Progenitor cell of endocrine pancreas (in vitro differentiated cells): Measurements from ENCODE around the gene ZNF792. TPM values are rescaled to one million over a fixed set of nuclear protein-coding genes. Genes with fewer than 3 reads are reported as not detected.

Experiments used
- DNase-seq: peaks from one replicate; pipeline ENCODE4 v3.0.0; 2021; ENCODE audit warnings: low spot score; ENCODE audit not compliant: unreplicated experiment
- H3K27ac Mint-ChIP-seq: 2 replicates; pipeline ENCODE4 v1.8.0; 2021; ENCODE audit warnings: mild to moderate bottlenecking, moderate library complexity, mixed read lengths
- H3K27me3 Mint-ChIP-seq: 2 replicates; pipeline ENCODE4 v1.8.0; 2021; ENCODE audit warnings: mixed read lengths
- H3K36me3 Mint-ChIP-seq: 2 replicates; pipeline ENCODE4 v1.8.0; 2022; ENCODE audit warnings: mixed read lengths; ENCODE audit not compliant: insufficient read depth
- H3K4me1 Mint-ChIP-seq: 2 replicates; pipeline ENCODE4 v1.8.0; 2021; ENCODE audit warnings: low read depth, mixed read lengths
- H3K4me3 Mint-ChIP-seq: 2 replicates; pipeline ENCODE4 v1.8.0; 2021; ENCODE audit warnings: low read depth, mild to moderate bottlenecking, moderate library complexity, mixed read lengths
- H3K9me3 Mint-ChIP-seq: 2 replicates; pipeline ENCODE4 v1.8.0; 2021; ENCODE audit warnings: low read depth, mixed read lengths
- CTCF ChIP-seq: fragments of 200-600 bp; sonication (generic); IDR thresholded peaks from one replicate; pipeline ENCODE4 v1.5.0; 2021; ENCODE audit warnings: antibody characterized with exemption, mild to moderate bottlenecking; ENCODE audit not compliant: unreplicated experiment
- total RNA-seq: library from RNA; stranded (reverse); gene quantifications from 2 replicates; pipeline ENCODE4 v1.2.1, GENCODE V29; 2021

Gene ZNF792
- total RNA-seq, 1 donor from 2014 or later: 14.4 TPM

- DNase-seq: no peak
- Mint-ChIP-seq H3K27ac (peak overlapping the region; percentile 29), H3K9me3 (no peaks in the 10 kb centered on the region), H3K36me3 (peaks cover 10% of the 10 kb centered on the region), H3K27me3 (no peaks in the 10 kb centered on the region), H3K4me3 (no peak overlapping the region), H3K4me1 (peaks cover 44% of the 10 kb centered on the region)
- TF ChIP-seq CTCF: no peak
These were observed 41.4 kb upstream of the ZNF792 start for GRCh38 chr19:35005256-35005977.

- Mint-ChIP-seq H3K36me3 (peaks cover 9% of the 10 kb centered on the region), H3K9me3 (no peaks in the 10 kb centered on the region), H3K4me1 (peaks cover 44% of the 10 kb centered on the region), H3K4me3 (no peak overlapping the region), H3K27me3 (no peaks in the 10 kb centered on the region), H3K27ac (peak overlapping the region; percentile 37)
- no peak for DNase-seq
- no peak for TF ChIP-seq CTCF
These were observed 40.7 kb upstream of the ZNF792 start for GRCh38 chr19:35004517-35005255.

GRCh38 chr19:35002037-35002535 is 38.1 kb upstream of the ZNF792 start:
- no peaks in the 10 kb centered on the region for H3K27me3 Mint-ChIP-seq
- H3K27ac Mint-ChIP-seq: peak overlapping the region; percentile 94
- no peak for DNase-seq
- H3K36me3 Mint-ChIP-seq: peaks cover 9% of the 10 kb centered on the region
- H3K9me3 Mint-ChIP-seq: no peaks in the 10 kb centered on the region
- H3K4me1 Mint-ChIP-seq: peaks cover 52% of the 10 kb centered on the region
- H3K4me3 Mint-ChIP-seq: peak overlapping the region; percentile 91
- TF ChIP-seq CTCF: no peak

- H3K27me3 Mint-ChIP-seq: no peaks in the 10 kb centered on the region
- no peaks in the 10 kb centered on the region for H3K9me3 Mint-ChIP-seq
- H3K4me3 Mint-ChIP-seq: peak overlapping the region; percentile 91
- H3K4me1 Mint-ChIP-seq: peaks cover 41% of the 10 kb centered on the region
- no peak for TF ChIP-seq CTCF
- DNase-seq: no peak
- H3K27ac Mint-ChIP-seq: peak overlapping the region; percentile 96
- H3K36me3 Mint-ChIP-seq: peaks cover 4% of the 10 kb centered on the region
These were observed 36.8 kb upstream of the ZNF792 start for GRCh38 chr19:35000647-35001501.

- no peaks in the 10 kb centered on the region for H3K27me3 Mint-ChIP-seq
- DNase-seq: no peak
- peaks cover 2% of the 10 kb centered on the region for H3K36me3 Mint-ChIP-seq
- no peak overlapping the region for H3K27ac Mint-ChIP-seq
- no peaks in the 10 kb centered on the region for H3K9me3 Mint-ChIP-seq
- no peak for TF ChIP-seq CTCF
- no peak overlapping the region for H3K4me3 Mint-ChIP-seq
- peaks cover 36% of the 10 kb centered on the region for H3K4me1 Mint-ChIP-seq
These were observed 36.3 kb upstream of the ZNF792 start for GRCh38 chr19:35000338-35000646.
